Measurements from ENCODE around the gene LIN7A.

LIN7A gene

GRCh38 chr12:80920006-80920405, 17.7 kb downstream of the LIN7A start:
- H3K36me3 ChIP-seq: no peaks in the 10 kb centered on the region; the same call in 1 of the 2 replicates
- H3K4me3 ChIP-seq (ENCODE audit: low read depth, low read length): no peak overlapping the region
- no peaks in the 10 kb centered on the region for H3K27me3 ChIP-seq (ENCODE audit: insufficient read depth, low read depth, severe bottlenecking)
- H3K9me3 ChIP-seq (ENCODE audit: severe bottlenecking): peaks cover 3% of the 10 kb centered on the region
- no peak for TF ChIP-seq CTCF (IDR thresholded peaks at IDR 0.05; ENCODE audit: low read depth, low read length)
- no peak for DNase-seq
- no peak overlapping the region for H3K27ac ChIP-seq

- no peak for TF ChIP-seq CTCF (IDR thresholded peaks at IDR 0.05; ENCODE audit: low read depth, low read length)
- Histone ChIP-seq H3K27ac (no peak overlapping the region), H3K36me3 (no peaks in the 10 kb centered on the region; the same call in 1 of the 2 replicates), H3K9me3 (ENCODE audit: severe bottlenecking) (peaks cover 3% of the 10 kb centered on the region), H3K4me3 (ENCODE audit: low read depth, low read length) (no peak overlapping the region), H3K27me3 (ENCODE audit: insufficient read depth, low read depth, severe bottlenecking) (no peaks in the 10 kb centered on the region)
- DNase-seq: no peak
Observed at GRCh38 chr12:80917651-80918050, 20.1 kb downstream of the LIN7A start.

- Histone ChIP-seq H3K9me3 (ENCODE audit: severe bottlenecking) (peaks cover 3% of the 10 kb centered on the region), H3K27me3 (ENCODE audit: insufficient read depth, low read depth, severe bottlenecking) (no peaks in the 10 kb centered on the region), H3K4me3 (ENCODE audit: low read depth, low read length) (no peak overlapping the region), H3K27ac (no peak overlapping the region), H3K36me3 (no peaks in the 10 kb centered on the region)
- no peak for DNase-seq
- TF ChIP-seq CTCF (IDR thresholded peaks at IDR 0.05; ENCODE audit: low read depth, low read length): no peak
Observed at GRCh38 chr12:80912901-80913770, 24.6 kb downstream of the LIN7A start.

GRCh38 chr12:80909370-80909769, 28.4 kb downstream of the LIN7A start:
- Histone ChIP-seq H3K27me3 (ENCODE audit: insufficient read depth, low read depth, severe bottlenecking) (no peaks in the 10 kb centered on the region), H3K4me3 (ENCODE audit: low read depth, low read length) (no peak overlapping the region), H3K9me3 (ENCODE audit: severe bottlenecking) (no peaks in the 10 kb centered on the region), H3K36me3 (no peaks in the 10 kb centered on the region), H3K27ac (no peak overlapping the region)
- no peak for TF ChIP-seq CTCF (IDR thresholded peaks at IDR 0.05; ENCODE audit: low read depth, low read length)
- no peak for DNase-seq

- no peak for DNase-seq
- no peak overlapping the region for H3K27ac ChIP-seq
- no peaks in the 10 kb centered on the region for H3K36me3 ChIP-seq
- no peak for TF ChIP-seq CTCF (IDR thresholded peaks at IDR 0.05; ENCODE audit: low read depth, low read length)
- no peaks in the 10 kb centered on the region for H3K9me3 ChIP-seq (ENCODE audit: severe bottlenecking)
- no peaks in the 10 kb centered on the region for H3K27me3 ChIP-seq (ENCODE audit: insufficient read depth, low read depth, severe bottlenecking)
- H3K4me3 ChIP-seq (ENCODE audit: low read depth, low read length): no peak overlapping the region
Observed at GRCh38 chr12:80902711-80903110, 35.0 kb downstream of the LIN7A start.
